ENCODE results near the gene CYP3A7. TPM values are rescaled to one million over a fixed set of nuclear protein-coding genes. Genes with fewer than 3 reads are reported as not detected.
"Not testable (repeated sequence)": the region's sequence is repeated elsewhere in the genome, so short reads cannot be mapped to it uniquely, and the experiment has no call there.

The CYP3A7 gene
- polyA plus RNA-seq, 1 experiment, result not detected

DNA sequence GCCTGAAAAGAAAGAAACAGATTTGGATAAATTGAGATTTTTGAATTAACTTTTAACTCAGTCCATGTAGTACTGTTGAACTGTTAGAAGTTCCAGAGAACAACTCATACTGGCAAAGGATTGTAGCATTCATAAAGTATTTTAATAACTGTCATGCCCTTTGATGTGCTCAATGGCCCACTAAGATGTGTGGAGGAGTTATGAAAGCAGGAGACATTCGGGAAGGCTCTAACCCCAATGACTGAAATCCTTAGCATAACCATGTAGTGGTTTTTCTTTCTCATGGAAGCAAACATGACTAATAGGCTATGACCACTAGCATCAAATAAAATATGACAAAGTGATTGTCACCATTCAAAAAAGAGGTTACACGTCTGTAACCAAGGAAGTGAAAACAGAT is 25.7 kb downstream of the CYP3A7 start:
- TF ChIP-seq, protein P1, sequence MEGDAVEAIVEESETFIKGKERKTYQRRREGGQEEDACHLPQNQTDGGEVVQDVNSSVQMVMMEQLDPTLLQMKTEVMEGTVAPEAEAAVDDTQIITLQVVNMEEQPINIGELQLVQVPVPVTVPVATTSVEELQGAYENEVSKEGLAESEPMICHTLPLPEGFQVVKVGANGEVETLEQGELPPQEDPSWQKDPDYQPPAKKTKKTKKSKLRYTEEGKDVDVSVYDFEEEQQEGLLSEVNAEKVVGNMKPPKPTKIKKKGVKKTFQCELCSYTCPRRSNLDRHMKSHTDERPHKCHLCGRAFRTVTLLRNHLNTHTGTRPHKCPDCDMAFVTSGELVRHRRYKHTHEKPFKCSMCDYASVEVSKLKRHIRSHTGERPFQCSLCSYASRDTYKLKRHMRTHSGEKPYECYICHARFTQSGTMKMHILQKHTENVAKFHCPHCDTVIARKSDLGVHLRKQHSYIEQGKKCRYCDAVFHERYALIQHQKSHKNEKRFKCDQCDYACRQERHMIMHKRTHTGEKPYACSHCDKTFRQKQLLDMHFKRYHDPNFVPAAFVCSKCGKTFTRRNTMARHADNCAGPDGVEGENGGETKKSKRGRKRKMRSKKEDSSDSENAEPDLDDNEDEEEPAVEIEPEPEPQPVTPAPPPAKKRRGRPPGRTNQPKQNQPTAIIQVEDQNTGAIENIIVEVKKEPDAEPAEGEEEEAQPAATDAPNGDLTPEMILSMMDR (IDR thresholded peaks at IDR 0.05; ENCODE audit: insufficient read depth, low read depth, low read length), result no peak
- ChIA-PET CTCF (no interaction called here), POLR2A (no interaction called here)
- H3K27me3 ChIP-seq (ENCODE audit: control insufficient read depth, insufficient read depth, low read length), result no peaks in the 10 kb centered on the region
- no peaks in the 10 kb centered on the region for H3K36me3 ChIP-seq (ENCODE audit: control insufficient read depth, insufficient read depth, low read length)
- DNase-seq (ENCODE audit: low read depth), result no peak
- H3K4me3 ChIP-seq (ENCODE audit: low read depth, low read length), result no peak overlapping the region

DNA sequence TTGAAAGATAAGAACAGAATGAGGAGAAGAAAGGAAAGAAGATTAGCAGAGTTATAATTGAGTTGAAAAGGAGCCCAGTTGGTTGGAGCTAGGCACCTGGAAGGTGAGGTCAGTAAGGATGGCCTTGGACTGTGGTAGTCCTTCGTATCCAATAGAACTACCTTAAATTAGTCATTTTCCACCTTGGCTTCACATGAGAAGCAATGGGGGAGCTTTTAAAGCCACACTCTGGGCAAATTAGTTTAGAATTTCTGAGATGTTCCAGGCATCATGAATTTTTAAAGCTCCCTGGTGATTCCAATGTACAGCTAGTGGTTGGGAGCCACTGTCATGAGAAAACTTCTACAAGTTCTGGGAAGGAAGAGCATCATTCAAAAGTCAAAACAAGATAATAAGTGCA is 27.9 kb downstream of the CYP3A7 start:
- TF ChIP-seq, protein P1 (IDR thresholded peaks at IDR 0.05; ENCODE audit: insufficient read depth, low read depth, low read length), result no peak
- no peaks in the 10 kb centered on the region for H3K27me3 ChIP-seq (ENCODE audit: control insufficient read depth, insufficient read depth, low read length)
- no peaks in the 10 kb centered on the region for H3K36me3 ChIP-seq (ENCODE audit: control insufficient read depth, insufficient read depth, low read length)
- no peak overlapping the region for H3K4me3 ChIP-seq (ENCODE audit: low read depth, low read length)
- ChIA-PET CTCF (no interaction called here), POLR2A (no interaction called here)
- DNase-seq (ENCODE audit: low read depth), result no peak

DNA sequence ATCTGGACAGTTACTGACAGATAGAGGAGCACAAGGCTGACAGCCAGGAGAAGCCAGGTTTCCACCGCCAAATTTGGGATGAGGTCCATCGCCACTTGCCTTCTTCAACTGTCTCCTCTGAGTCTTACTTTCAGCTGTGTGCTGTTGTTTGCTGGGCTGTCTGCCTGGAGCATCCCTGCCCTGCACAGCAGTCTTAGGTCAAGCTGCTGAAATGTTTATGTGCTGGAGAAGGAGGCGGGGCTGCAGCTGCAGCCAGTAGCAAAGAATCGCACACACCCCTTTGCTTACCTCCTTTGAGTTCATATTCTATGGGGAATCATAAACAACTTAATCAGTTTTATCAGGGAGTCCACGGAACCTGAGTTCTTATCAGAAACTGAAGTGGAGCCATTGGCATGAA is 35.0 kb downstream of the CYP3A7 start:
- CTCF ChIA-PET, result no interaction called here
- POLR2A ChIA-PET, result no interaction called here
- TF ChIP-seq, protein P1 (IDR thresholded peaks at IDR 0.05; ENCODE audit: insufficient read depth, low read depth, low read length), result no peak

GRCh38 chr7:99698867-99699730 is 35.9 kb downstream of the CYP3A7 start:
- H3K36me3 ChIP-seq (ENCODE audit: control insufficient read depth, insufficient read depth, low read length); CTCF ChIA-PET; H3K27me3 ChIP-seq (ENCODE audit: control insufficient read depth, insufficient read depth, low read length); DNase-seq (ENCODE audit: low read depth); H3K4me3 ChIP-seq (ENCODE audit: low read depth, low read length): not testable (repeated sequence)
- POLR2A ChIA-PET, result interaction anchor here (0.6 kb wide), 1 partner anchor 1980 kb away, joined by 3 read pairs; no protein-coding TSS in a partner anchor

More for the DNA sequence above, 35.0 kb downstream of the CYP3A7 start:
- Histone ChIP-seq H3K27me3 (ENCODE audit: control insufficient read depth, insufficient read depth, low read length) (no peaks in the 10 kb centered on the region), H3K36me3 (ENCODE audit: control insufficient read depth, insufficient read depth, low read length) (no peaks in the 10 kb centered on the region), H3K4me3 (ENCODE audit: low read depth, low read length) (no peak overlapping the region)
- DNase-seq (ENCODE audit: low read depth), result no peak

GRCh38 chr7:99694912-99695304 is 40.1 kb downstream of the CYP3A7 start:
- ChIA-PET POLR2A (no interaction called here), CTCF (interaction anchor here (1.8 kb wide), 1 partner anchor 16 kb away, joined by 5 read pairs; the partner anchor contains the start of gene CYP3A5)
- no peaks in the 10 kb centered on the region for H3K27me3 ChIP-seq (ENCODE audit: control insufficient read depth, insufficient read depth, low read length)
- TF ChIP-seq, protein P1 (IDR thresholded peaks at IDR 0.05; ENCODE audit: insufficient read depth, low read depth, low read length), result no peak
- no peak overlapping the region for H3K4me3 ChIP-seq (ENCODE audit: low read depth, low read length)
- DNase-seq (ENCODE audit: low read depth), result no peak
- H3K36me3 ChIP-seq (ENCODE audit: control insufficient read depth, insufficient read depth, low read length), result no peaks in the 10 kb centered on the region
